ENCODE data around the gene ARHGAP26.
"Not testable (repeated sequence)": the region's sequence is repeated elsewhere in the genome, so short reads cannot be mapped to it uniquely, and the experiment has no call there.

The ARHGAP26 gene

DNA sequence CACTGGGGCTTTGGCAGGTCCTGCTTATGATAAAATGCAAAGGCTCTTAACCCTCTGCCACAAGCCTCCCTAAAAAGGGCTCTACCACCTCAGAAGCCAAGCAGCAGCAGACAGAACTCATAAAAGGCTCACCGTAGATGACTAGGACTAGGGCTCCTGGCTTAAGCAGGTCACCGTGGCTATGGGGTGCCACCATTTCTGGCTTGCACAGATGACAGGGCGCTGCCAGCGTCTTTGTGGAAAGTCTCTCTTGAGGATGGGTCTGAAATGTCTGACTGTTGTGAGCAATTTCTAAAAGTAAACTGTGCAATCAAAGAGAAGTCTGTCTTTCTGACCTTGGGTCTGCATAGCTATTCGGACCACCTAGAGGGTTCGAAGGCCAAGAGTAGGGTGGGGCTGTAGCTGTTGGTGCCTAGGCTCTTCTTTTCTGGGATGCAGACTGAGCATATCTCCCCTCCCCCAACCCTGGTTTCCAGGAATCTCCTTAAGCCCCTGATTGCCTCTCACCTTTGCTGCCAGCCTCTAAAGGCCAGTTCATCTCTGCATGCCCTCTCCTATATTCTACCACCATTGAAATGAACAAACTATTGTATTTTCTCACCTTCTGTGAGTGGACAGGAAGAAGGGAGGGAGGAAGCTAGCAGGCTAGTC, 307.4 kb downstream of the ARHGAP26 start:
- no peak for DNase-seq (ENCODE audit: low read depth in 2 of 3, low spot score in 2 of 3)

DNA sequence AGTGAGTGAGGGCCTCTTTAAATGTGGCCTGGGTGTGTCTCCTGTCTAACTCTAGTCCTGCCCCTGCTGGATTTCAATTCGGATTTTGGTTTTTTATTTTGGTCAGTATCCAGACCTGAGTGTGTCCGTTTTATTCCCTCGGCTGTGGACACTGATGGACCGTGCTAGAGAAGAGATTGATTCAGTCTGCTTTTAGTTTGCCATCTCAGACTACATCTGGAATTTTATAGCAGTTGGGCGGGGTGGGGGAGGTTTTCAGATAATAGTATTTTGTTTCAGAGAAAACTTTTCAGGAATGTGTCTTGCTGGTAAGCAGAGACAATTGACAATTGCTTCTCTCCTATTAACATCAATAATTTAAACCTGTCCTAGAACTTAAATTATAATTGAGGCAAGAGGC, 308.1 kb downstream of the ARHGAP26 start:
- DNase-seq (ENCODE audit: low read depth in 2 of 3, low spot score in 2 of 3): no peak

DNA sequence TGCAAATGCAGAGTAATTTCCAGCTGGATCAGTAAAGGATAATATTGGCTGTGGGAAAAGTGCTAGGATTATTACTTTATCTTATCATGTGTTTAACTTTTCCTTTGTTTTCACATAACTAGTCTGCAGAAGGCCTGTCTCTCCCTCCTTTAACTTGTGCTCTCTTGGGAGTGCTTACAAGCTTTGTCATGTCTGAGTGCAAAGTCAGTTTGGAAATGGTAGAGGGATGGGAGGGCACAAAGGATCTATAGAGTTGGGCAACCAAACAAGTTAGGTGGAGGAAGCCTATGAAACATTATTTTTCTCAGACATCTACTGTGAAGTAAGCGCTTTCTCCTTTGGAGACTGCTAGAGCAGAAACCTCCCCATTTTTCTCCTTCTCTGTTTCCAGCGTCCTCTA, 308.8 kb downstream of the ARHGAP26 start:
- DNase-seq (ENCODE audit: low read depth in 2 of 3, low spot score in 2 of 3): no peak

DNA sequence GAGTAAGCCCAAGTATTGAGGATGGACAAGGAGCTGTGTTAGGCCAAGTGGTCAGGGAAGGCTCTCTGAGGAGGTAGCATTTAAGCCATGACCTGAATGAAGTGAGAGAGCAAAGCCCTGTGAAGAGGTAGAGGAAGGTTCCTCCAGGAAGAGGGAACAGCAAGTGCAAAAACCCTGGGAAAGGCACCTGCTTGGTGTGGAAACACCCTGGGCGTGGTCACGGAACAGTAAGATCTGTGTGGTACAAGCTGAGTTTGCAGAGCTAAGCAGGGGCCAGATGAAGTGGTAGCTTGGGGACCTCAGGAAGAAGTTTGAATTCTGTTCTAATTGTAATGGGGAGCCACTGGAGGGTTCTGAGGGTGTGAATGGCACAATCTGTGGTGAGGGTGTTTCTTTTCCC, 310.2 kb downstream of the ARHGAP26 start:
- DNase-seq (ENCODE audit: low read depth in 2 of 3, low spot score in 2 of 3): no peak

DNA sequence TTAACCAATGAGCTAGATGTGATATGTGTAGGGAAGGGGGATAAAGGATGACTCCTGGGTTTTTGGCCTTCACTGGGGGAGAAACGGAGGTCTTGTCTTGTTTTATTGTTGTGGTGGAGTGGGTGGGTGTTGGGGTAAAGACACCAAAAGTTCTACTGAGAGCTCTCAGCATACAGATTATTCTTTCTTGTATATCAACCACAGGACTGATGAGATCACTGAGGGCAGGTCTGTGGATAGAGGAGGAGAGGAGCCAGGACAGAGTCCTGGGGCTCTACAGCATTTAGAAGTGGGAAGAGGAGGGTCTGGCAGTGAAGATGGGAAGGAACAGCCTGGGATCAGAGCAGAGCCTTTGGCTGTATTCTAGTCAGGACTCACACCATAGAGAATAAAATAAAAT, 310.8 kb downstream of the ARHGAP26 start:
- no peak for DNase-seq (ENCODE audit: low read depth in 2 of 3, low spot score in 2 of 3)

DNA sequence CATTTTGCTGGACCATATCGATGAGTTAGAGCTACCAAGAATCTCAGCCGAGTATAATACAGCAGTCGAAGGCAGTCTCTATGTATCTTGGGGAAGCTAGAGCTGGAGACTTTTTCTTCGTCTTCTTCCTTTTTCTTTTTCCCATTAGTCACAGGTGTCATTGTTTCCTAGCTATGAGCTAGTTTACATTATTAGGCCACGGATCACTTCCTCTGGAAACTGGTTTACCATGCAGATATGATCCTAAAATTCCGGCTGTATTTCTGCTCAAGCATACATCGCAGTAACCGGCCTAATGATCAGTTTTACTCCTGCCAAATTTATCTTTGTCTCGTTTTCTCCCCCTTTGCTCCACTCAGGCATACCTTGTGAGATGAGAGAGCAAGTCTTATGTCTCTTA, 312.8 kb downstream of the ARHGAP26 start:
- no peak for DNase-seq (ENCODE audit: low read depth in 2 of 3, low spot score in 2 of 3)

DNA sequence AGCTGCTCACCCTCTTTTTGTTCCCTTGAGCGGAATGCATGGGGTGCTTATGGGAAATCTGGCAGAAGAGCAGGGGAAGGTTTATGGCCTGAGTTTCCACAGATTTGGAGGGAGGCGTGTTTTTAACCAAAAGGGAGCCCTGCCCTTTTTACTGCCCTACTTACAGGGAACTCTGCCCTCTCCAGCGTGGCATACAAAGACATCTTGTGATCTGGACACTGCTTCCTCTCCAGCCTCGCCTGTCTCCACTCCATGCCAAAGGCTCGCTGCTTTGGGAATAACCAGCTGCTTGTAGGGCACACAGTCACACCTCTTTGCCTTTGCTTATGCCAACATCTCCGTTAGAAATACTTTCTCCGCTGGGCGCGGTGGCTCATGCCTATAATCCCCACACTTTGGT, 314.2 kb downstream of the ARHGAP26 start:
- DNase-seq (ENCODE audit: low read depth in 2 of 3, low spot score in 2 of 3): no peak

DNA sequence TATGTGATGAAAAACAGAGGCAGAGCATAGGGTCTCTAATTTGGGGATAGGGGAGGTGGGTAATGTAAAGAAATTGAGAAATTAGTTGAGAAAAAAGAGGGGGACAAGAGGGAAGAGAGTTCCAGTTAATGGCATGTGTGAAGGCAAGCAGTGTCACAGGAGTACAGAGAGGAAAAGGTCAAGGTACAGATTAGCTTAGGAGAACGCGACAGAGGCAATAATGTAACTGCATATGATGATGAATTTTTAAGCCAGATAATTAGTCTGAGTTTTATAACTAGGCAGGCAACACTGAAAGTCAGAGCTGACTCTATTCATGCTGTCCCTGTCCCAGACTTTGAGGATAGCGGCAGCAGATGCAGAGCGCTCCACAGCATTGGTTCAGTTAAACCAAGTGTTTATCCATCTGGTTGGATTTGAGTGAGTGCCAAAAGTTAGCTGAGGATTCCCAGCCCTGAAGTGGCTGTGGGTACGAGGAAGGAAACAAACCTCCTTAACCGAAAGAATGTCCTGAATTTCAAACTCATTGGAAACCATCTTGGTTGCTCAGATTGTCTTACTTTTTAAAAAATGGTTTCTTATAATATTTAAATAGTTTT, 315.2 kb downstream of the ARHGAP26 start:
- no peak for DNase-seq (ENCODE audit: low read depth in 2 of 3, low spot score in 2 of 3)

DNA sequence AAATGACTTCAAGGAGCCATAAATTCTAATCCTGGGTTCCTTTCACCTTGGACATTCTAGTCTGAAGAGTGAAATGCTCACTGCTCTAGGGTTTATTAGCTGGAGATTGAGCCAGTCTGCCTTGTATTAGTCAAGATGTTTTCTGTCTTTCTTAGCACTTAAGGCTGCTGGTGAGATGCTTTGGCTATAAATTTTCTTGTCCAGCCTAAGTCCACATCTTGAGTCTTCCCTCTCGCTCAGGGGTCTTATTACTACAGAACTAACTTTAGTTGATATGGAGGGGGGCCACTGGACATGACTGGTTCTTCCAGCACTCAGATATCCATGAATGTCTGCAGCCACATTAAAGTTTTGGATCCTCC, 316.4 kb downstream of the ARHGAP26 start:
- DNase-seq (ENCODE audit: low read depth in 2 of 3, low spot score in 2 of 3): no peak

DNA sequence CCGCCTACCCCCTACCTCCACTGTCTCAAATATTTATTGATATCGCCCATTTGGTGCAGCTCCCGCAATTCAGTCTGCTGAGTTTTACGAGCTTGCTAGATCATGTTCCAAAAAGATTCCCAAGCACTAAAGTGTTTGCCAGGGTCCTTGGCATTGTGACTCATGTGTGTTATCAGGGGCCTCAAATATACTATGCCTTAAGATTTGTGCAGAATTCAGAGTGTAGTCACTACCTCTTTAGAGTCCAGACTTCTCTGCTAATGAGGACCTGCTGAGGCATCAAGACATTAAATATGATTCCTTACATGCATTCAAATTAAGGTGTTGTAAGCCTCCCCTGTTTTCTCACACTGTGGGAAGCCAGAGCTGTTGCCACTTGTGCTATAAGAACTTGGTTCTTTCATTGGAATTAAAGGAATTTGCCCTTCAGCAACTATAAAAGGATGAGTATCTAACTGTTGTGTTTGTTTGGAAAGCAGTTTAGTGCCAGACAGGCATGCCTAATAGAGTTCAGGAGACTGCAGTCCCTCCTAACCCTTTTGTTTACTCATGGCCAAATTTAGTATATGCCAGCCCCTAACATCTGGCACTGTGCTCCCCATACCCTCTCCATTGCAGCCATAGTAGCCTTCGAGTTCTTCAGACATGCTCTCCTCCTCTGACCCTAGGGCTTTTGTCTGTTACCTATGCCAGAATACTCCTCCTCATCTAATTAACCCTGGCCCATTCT, 316.9 kb downstream of the ARHGAP26 start:
- DNase-seq (ENCODE audit: low read depth in 2 of 3, low spot score in 2 of 3): no peak

DNA sequence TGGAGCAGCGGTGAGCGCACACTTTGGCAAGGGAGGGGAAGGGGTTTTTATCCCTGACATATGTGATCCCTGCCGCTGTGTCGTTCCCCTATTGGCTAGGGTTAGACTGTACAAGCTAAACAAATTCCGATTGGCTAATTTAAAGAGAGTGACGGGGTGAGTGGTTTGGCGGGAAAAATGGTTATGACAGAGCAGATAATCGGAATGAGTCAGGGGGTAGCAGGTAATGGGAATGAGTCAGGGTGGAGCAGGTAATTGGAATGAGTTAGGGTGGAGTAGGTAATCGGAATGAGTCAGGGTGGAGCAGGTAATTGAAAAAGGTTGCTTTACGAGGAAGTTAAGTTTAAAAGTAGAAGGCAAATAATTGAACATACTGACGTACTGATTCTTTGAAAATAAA, 318.5 kb downstream of the ARHGAP26 start:
- not testable (repeated sequence) for DNase-seq (ENCODE audit: low read depth in 2 of 3, low spot score in 2 of 3)

DNA sequence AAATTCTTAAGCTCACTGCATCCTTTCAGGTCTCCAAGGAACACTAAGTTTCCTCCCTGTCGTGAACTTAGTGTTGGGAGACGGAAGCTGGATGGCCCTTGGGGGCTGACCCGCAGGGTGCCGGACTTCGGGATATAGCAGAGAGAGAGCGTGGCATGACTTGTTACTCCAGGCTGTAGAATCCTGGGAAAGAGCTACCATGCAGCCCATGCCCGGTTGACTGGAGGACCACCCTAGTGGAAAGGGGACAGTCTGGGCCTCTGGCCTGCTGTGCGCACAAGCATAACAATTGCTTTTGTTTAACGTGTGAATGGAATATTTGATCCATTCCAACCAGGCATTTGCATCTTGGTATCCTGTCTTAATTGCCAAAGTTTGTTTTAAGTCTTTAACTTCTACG, 319.9 kb downstream of the ARHGAP26 start:
- not testable (repeated sequence) for DNase-seq (ENCODE audit: low read depth in 2 of 3, low spot score in 2 of 3)

DNA sequence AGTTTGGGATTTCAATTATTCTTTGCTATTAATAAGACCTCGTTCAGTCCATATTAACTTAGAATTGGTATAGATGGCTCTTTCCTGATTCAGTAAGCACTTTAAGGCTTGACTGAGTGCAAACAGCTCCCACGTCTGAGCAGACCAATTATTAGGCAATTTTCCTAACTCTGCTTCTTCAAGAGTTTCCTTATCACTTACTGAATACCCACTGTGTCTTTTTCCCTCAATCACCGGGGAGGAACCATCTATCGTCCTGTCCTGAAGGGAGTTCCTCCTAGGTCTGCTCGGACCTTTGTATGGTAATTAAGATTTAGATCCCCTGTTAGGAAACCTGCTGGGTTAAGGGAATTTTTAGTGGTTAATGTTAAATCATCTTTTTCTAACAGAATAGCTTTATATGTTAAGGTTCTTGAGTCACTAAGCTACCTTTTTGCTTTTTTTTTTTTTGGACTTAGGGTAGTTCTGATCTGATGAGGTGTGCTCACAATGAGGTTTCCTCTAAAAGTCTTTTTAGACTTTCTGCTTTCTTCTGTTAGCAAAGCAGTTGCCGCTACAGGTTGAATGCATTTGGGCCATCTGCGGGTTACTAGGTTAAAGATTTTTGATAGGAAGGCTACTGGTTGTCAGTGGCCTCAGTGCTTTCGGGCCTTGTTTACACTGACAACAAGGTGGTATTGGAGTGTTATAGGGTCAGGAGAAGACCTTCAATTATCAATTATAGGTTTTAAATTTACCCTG, 322.7 kb downstream of the ARHGAP26 start:
- DNase-seq (ENCODE audit: low read depth in 2 of 3, low spot score in 2 of 3): not testable (repeated sequence)

DNA sequence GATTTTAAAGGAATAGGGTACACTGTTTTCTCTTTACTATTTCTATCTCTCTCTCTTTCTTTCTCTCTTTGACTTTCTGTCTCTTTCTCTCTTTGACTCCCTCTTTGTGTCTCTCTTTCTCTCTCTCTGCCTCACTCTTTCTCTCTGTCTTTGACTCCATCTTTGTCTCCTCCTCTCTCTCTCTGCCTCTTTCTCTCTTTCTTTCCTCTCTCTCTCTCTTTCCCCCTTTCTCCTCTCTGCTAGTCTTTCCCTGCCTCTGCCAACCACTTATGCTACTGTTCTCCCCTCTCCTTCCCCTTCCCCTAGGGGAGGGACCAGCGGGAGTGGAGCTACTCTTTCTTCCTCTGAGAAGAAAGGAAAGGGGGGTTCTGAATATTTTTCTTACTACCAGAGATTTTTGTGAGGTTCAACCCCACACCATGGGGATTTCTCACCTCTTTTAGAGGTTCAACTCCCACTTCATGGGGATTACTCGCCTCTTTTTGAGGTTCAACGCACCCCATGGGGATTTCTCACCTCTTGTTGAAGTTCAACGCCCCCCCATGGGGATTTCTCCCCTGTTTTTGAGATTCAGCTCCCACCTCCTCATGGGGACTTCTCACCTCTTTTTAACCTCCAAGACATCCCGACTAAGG, 323.4 kb downstream of the ARHGAP26 start:
- DNase-seq (ENCODE audit: low read depth in 2 of 3, low spot score in 2 of 3): no peak

DNA sequence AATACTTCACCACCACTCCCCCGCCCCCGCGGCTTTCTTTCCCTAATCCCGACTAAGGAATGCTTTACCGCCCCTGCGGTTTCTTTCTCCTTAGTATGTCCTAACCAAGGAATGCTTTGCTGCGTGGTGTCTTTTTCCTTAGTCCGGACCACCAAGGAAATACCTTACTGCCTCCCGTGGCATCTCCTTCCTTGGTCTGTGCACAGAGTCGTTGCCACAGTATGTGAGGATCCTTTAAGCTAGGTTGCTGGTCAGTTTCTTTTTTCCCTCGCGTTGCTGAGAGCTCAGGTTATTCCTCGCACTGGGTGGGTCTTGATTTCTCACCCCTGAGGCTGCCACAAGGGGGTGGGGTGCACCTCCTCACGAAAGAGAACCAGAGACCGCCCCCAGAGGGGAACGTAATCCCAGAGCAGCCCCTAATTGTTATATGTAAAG, 323.9 kb downstream of the ARHGAP26 start:
- DNase-seq (ENCODE audit: low read depth in 2 of 3, low spot score in 2 of 3): no peak

DNA sequence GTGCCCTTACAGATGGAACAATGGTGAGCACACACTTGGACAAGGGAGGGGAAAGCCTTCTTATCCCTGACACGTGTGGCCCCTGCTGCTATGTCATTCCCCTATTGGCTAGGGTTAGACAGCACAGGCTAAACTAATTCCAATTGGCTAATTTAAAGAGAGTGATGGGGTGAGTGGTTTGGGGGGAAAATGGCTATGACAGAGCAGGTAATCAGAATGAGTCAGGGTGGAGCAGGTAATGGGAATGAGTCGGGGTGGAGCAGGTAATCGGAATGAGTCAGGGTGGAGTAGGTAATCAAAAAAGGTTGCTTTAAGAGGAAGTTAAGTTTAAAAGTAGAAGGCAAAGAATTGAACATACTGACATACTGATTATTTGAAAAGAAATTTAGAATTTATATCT, 324.4 kb downstream of the ARHGAP26 start:
- not testable (repeated sequence) for DNase-seq (ENCODE audit: low read depth in 2 of 3, low spot score in 2 of 3)

DNA sequence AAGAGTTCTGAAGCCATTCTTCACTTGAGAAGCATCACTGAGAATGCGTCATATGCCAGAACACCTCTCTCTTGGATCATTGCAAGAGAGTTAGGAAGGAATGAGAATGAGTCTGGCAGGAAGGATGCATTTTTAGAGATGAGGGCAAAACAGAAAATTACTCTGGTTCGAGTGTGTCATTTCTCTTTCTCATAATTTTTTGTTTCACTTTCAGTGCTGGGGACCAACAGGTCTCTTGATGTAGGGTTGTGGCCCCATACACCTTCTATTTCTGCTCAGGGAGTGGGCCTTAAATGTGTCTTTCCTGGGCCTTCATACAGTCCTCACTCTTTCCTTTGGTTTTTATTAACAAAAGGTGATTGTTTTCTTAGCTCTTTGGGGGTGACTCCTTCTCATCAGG, 330.9 kb downstream of the ARHGAP26 start:
- no peak for DNase-seq (ENCODE audit: low read depth in 2 of 3, low spot score in 2 of 3)

DNA sequence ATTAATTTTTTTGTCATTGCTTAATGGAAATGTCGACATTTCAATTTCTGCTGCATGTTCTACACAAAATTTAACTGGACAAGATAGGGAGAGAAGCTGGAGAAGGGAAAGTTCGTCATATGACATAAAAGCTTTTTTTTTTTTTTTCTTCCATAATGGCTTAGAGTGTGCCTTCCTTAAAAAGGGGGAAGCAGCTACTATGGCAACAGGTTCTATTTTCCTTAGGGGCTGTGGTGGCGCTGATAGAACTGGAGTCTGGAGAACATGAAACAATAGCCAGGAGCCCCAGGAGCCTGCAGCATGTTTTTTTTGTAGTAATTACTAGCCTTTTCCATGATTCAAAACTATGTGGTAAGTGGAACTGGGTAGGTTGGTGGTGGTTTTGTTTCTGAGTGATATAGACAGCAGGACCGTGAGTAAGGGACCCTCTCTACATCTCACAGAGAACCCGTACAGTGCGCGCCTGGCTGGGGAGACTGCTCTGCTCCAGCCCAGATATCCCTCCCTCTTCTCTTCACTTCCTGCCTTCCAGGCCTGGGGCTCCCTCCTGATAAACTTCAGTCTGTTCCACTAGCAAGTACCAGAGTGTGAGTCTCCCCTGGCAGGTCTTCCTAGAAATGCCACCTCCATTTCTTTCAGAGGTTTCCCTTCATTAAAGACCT, 331.7 kb downstream of the ARHGAP26 start:
- peak in 1 of 3 experiments; percentile 32 for DNase-seq (ENCODE audit: low read depth in 2 of 3, low spot score in 2 of 3)

DNA sequence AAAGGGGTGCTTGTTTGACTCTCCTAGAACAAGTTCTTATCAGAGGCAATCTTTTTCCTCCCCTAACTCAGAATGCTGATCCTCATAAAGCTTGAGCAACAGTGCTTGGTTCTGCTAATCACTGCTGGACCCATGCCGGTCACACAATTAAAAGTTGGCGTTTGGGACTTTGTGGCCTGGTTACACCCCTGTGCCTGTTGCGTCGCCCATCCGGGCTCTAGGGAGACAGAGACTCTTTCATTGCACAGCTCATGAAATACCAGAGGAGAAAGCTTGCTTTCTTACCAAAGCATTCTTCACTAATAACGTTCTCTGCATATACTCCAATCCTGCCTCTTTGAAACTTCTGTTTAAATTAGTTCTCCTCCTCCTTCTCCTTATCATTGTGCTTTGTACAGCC, 332.2 kb downstream of the ARHGAP26 start:
- DNase-seq (ENCODE audit: low read depth in 2 of 3, low spot score in 2 of 3): no peak

DNA sequence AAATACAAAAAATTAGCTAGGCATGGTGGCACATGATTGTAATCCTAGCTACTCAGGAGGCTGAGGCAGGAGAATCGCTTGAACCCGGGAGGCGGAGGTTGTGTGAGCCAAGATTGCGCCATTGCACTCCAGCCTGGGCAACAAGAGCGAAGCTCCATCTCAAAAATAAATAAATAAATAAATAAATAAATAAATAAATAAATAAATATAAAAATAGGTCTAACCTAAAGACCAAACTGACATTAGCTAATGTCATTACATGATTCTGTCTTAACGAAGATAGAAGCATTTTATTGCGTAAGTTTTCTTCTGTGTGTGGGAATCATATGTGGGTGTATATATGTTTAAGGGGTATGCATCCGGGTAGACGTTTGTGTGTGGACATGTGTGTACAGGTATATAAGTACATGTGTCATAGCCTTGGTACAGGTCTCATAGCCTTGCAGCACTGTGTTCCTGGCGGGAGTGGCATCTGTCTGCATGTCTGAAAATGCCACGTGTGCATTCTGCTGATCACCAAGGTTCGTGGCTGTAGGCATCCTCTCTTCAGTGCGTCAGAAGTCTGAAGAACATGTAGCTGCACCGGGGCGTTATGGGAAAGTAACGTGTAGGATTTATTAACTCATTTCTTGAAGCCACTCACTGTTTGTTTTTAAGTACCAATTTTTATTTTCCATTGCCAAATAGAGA, 335.2 kb downstream of the ARHGAP26 start:
- no peak for DNase-seq (ENCODE audit: low read depth in 2 of 3, low spot score in 2 of 3)

All from activated CD8-positive, alpha-beta memory T cell treated with anti-CD3 and anti-CD28 coated beads for 48 hours (primary cell).